Measurements from ENCODE around the gene SSRP1.
A peak's percentile ranks its signal among the peaks of the same experiment; 100 is the strongest.
"Not testable (repeated sequence)": the region's sequence is repeated elsewhere in the genome, so short reads cannot be mapped to it uniquely, and the experiment has no call there.

SSRP1 gene

GRCh38 chr11:57299150-57299737 lies 36.4 kb downstream of the SSRP1 start:
- DNase-seq (ENCODE audit: low spot score), result no peak

- DNase-seq (ENCODE audit: low spot score), result no peak
Observed at GRCh38 chr11:57297221-57297620, 38.5 kb downstream of the SSRP1 start.

GRCh38 chr11:57296205-57296604 lies 39.5 kb downstream of the SSRP1 start:
- DNase-seq (ENCODE audit: low spot score), result not testable (repeated sequence)

- DNase-seq (ENCODE audit: low spot score), result peak; percentile 24
Observed at GRCh38 chr11:57294225-57295131, 41.2 kb downstream of the SSRP1 start.

- DNase-seq (ENCODE audit: low spot score), result no peak
Observed at GRCh38 chr11:57290288-57290687, 45.4 kb downstream of the SSRP1 start.

- DNase-seq (ENCODE audit: low spot score), result no peak
Observed at GRCh38 chr11:57288771-57289579, 46.7 kb downstream of the SSRP1 start.

- no peak for DNase-seq (ENCODE audit: low spot score)
Observed at GRCh38 chr11:57287884-57288283, 47.8 kb downstream of the SSRP1 start.

- DNase-seq (ENCODE audit: low spot score), result no peak
Observed at GRCh38 chr11:57283231-57283990, 52.3 kb downstream of the SSRP1 start.

- not testable (repeated sequence) for DNase-seq (ENCODE audit: low spot score)
Observed at GRCh38 chr11:57281546-57281945, 54.1 kb downstream of the SSRP1 start.

GRCh38 chr11:57279116-57279515 lies 56.6 kb downstream of the SSRP1 start:
- DNase-seq (ENCODE audit: low spot score), result no peak

GRCh38 chr11:57278721-57279095 lies 57.0 kb downstream of the SSRP1 start:
- no peak for DNase-seq (ENCODE audit: low spot score)

GRCh38 chr11:57277845-57278720 lies 57.6 kb downstream of the SSRP1 start:
- peak; percentile 38 for DNase-seq (ENCODE audit: low spot score)

- no peak for DNase-seq (ENCODE audit: low spot score)
Observed at GRCh38 chr11:57276971-57277675, 58.6 kb downstream of the SSRP1 start.

- DNase-seq (ENCODE audit: low spot score), result no peak
Observed at GRCh38 chr11:57276169-57276970, 59.3 kb downstream of the SSRP1 start.
